GM13977 (cell line): ENCODE measurements around the gene MS4A4A.
"Not testable (repeated sequence)": the region's sequence is repeated elsewhere in the genome, so short reads cannot be mapped to it uniquely, and the experiment has no call there.

Experiments used
- DNase-seq: peaks from one replicate; pipeline ENCODE4 v3.0.0; 2012; ENCODE audit warnings: low spot score
- CTCF ChIP-seq: IDR thresholded peaks from 2 replicates; pipeline ENCODE4 v1.5.1; 2012; ENCODE audit warnings: mild to moderate bottlenecking, control low read depth; ENCODE audit not compliant: insufficient read depth; ENCODE audit errors: extremely low read depth, missing control alignments
- in situ Hi-C: fragments of 300-500 bp; cut with MboI; formaldehyde crosslinking; loops from one replicate; pipeline ENCODE4 v1.12.0; 2022; ENCODE audit warnings: low sequenced_read_pairs, low pct_unique_long_range_greater_than_20kb, mixed read lengths, inconsistent platforms; ENCODE audit not compliant: unreplicated experiment

The MS4A4A gene

GRCh38 chr11:60265373-60266214 lies 14.9 kb upstream of the MS4A4A start:
- TF ChIP-seq CTCF = peak; percentile 71
- in situ Hi-C loops = loop anchor here (10.0 kb wide), 2 partner anchors 79 to 219 kb away; no protein-coding TSS in a partner anchor
- peak; percentile 23 for DNase-seq

DNA sequence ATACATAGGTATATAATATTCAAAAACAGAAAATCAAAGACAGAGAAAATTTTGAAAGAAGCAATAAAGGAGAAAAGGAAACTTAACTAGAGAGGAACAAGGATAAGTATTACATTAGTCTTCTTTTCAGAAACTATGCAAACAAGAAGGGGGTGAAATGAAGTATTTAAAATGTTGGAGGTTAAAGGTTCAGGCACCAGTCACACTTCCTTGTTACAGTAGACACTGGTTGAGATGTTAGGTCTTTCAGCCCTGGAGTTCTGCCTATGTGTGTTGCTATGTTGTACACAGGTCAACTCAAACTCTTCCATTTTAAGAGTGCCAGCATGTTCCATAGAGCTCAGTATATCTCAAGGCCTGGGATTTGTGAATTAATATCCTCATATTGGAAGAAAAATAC lies 6.0 kb upstream of the MS4A4A start:
- in situ Hi-C loops = no loop called here
- TF ChIP-seq CTCF = no peak
- DNase-seq = no peak

DNA sequence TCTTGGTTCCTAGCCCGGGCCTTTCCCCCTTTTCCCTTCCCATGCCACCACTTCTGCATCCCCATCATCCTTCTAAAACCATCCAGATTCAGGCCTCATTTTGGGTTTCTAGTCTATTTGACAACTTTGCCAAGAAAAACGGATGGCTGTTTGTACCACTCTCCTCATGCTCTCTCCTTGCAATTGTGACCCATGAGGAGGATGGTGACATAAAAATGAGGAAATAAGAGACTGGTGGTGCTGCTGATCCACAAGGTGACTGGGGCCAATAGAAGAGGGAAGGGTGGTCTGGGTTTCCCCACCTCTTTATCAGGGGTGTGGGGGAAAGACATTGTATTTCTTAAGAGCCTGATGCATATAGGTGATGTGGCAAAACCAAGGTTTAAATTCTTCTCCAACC lies 1.0 kb downstream of the MS4A4A start:
- in situ Hi-C loops = no loop called here
- TF ChIP-seq CTCF = no peak
- no peak for DNase-seq

GRCh38 chr11:60282286-60282685 lies 1.8 kb downstream of the MS4A4A start:
- DNase-seq = no peak
- TF ChIP-seq CTCF = no peak
- in situ Hi-C loops = no loop called here

GRCh38 chr11:60285411-60286126 lies 5.1 kb downstream of the MS4A4A start:
- in situ Hi-C loops, DNase-seq: not testable (repeated sequence)

GRCh38 chr11:60288531-60288930 lies 8.1 kb downstream of the MS4A4A start:
- in situ Hi-C loops = no loop called here
- TF ChIP-seq CTCF = no peak
- DNase-seq = no peak

DNA sequence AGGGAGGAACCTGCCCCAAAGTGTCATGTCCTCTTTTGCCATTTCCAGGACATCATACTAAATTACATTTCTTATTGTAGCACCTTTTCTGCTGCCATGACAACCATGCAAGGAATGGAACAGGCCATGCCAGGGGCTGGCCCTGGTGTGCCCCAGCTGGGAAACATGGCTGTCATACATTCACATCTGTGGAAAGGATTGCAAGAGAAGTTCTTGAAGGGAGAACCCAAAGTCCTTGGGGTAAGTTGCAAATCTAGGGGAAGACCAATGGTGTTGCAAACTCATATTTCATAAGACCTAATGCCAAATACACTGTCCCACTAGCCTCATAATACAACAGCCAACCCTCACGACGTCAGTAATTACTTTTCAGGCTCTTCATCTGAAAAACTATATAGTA lies 11.7 kb downstream of the MS4A4A start:
- TF ChIP-seq CTCF = no peak
- DNase-seq = no peak
- in situ Hi-C loops = no loop called here
